IPS-NIHi7 (cell line): Measurements from ENCODE around the gene RTP2.

Experiments used
- DNase-seq: peaks from one replicate; pipeline ENCODE4 v3.0.0; 2012; ENCODE audit warnings: mixed read lengths; ENCODE audit errors: extremely low spot score

Gene RTP2

DNA sequence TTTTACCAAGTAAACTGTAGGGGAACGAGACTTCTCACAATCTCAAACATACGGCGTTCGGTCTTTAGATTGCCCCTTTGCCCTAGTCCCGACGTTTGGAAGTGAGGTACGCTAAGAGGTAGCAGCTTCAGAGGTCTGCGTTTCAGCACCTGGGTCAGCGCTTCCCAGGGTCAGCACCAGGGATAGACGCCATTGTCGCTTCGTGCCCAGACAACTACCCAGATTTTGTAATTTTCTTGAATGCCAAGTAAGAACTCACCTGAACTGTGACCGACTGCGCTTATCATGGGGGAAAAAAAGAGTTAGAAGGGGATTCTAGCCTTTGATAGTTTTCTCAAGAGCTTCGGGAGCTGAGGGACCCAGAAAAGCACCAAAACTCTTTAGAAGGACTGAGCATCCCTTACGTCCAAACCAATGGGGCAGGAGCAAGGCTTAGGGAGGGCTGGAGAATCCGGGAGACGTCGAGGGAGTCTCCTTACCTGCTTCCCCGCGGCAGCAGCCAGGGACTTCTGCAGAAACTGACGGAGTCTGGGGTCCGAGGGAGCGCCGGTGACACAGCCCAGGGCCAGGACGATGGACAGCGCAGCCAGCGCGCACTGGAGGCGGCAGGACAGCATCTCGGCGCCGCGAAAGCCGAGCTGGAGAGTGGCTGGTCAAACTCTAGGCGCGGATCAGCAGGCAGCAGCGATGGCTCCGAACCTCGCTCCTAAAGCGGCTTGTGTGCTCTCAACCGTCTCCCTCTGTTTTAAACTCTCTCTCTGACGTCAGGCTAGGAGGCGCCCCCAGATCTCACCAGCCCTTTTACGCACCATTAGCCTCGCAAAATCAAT lies 32.5 kb downstream of the RTP2 start, which contains the start of gene SST:
Gene SST, minus strand, starts transcription at position 720 of the 830 bp plus-strand sequence. Its CDS starts 103 bp downstream, at position 617.
- DNase-seq, result peak; percentile 83

DNA sequence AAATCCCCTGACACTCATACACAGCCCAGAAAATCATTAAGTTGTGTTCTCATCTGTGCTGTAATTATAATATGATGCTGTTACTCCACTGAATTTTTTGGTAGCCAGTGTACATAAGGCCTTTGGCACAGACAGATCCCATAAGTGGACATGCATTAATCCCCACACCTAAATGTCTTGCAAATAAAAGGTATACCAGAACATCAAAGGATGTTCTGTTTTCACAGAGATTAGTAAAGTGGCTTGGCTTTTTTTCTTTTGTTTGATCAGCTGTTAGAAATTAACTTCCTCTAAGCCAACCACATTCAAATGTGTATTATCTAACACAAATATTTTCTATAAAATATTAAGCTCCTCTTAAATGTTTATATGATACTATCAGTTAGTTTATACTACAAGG lies 34.8 kb downstream of the RTP2 start:
- DNase-seq, result no peak

- no peak for DNase-seq
Observed at GRCh38 chr3:187665764-187666402, 36.5 kb downstream of the RTP2 start.

- DNase-seq, result no peak
Observed at GRCh38 chr3:187665010-187665409, 37.3 kb downstream of the RTP2 start.

DNA sequence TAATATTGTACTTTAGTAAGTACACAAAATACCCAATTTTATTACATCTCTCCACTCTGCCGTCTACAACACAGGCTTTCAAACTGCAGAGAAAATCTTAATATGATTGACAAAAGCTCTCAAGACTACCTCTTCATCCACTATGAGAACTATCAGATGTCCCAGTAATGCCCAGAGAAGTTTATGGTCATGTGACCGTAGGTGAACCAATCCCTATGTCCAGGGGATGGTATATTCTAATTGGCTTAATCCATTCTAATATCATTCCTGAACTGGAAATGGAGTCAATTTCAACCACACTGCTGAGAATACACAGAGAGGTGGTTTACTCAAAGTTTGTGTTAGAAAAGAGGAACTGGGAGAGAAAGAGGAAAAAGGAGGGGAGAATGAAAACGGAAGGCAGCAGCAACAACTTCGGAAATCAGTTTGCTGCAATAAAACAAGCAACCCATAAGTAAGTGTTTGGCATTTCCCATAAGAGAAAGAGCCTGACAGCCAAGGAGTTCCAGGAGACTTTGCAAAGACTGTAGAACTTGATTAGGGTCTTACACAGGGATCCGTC lies 39.4 kb downstream of the RTP2 start:
- no peak for DNase-seq

DNA sequence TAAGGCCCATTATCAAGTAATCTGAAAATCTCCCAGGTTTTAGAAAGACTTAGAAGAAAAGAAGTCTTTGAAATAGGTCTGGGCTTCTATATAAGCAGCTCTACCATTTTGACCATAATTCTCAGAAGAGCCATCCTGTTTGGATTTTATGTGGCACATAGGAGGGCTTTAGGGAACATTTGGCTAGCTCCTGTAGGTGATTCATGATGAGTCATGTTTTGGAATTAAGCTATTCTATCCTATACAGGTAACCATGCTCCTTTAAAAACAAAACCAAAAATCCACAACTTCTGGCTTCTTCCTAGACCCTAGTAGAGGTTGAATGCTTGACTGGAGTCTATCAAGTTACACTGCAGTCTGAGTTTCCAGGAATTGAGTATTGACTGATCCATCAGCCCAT lies 41.1 kb downstream of the RTP2 start:
- no peak for DNase-seq

DNA sequence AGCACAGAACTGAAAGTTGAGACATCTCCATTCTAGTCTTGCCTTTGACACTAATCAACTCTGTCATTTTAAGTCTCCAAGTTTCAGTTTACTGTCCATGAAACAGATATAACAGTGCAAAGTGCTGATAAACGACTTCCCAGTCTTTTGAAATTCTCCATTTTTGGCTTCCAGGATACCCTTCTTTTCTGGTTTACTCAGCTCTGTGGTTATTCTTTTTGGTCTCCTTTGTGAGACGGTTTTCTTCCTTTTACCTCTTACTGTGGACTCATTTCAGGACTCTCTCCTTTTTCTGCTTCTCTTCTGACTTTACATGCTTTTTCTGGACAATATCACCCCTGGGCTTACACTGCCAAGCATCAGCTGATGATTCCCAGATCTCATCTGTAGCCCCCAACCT lies 51.1 kb downstream of the RTP2 start:
- DNase-seq, result no peak
